ENCODE data around the gene CEBPG.

Gene CEBPG

DNA sequence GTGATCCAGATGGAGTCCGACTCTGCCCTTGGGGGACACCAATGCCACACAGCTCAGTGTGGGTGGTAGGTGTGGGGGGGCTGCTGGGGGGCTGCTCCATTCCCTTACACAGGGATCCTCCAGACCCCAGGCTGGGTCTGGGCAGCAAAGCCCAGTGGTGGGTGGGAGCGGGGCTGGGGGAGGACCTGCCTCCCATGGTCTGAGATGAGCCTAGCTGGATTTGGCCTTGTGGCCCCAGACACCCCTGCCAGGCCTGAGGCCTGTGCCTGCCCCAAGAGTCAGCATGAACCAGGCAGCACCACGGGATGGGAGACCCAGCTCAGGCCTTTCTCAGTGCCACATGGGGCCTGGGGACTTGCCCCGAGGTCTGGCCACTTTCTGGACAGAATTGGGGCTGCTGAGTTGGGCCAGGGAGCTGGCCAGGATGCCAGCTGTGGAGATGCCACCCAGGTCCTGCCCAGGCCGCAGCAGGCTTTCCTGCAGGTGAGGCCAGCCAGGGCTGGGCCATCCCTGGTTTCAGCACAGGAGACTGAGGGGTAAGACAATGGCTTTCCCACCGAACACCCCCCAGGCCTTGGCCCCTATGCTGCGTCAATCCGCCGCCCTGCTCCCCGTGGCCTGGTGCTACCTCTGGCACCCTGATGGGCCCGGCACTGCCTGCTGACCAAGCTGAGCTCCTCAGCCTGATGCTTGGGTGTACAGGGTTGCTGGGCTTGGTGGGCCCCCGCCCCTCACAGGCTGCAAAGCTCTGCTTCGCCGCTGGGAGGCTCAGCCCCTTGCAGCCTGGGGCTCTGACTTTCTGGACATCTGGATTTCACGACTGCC, 24.2 kb downstream of the CEBPG start:
- Histone ChIP-seq H3K4me2 (ENCODE audit: low read depth, low read length) (no peak overlapping the region), H3K9ac (ENCODE audit: low read length) (no peak overlapping the region)
- TF ChIP-seq EZH2phosphoT487 (IDR thresholded peaks at IDR 0.05; ENCODE audit: low read length): no peak

GRCh38 chr19:33398361-33399060, 25.0 kb downstream of the CEBPG start:
- Histone ChIP-seq H2AFZ (ENCODE audit: low read length) (no peak overlapping the region), H3K4me2 (ENCODE audit: low read depth, low read length) (no peak overlapping the region), H3K9me3 (replicated peaks; ENCODE audit: insufficient read depth, low read length) (no peaks in the 10 kb centered on the region), H3K9me2 (replicated peaks; ENCODE audit: insufficient read depth, low read length) (no peaks in the 10 kb centered on the region), H4K20me1 (ENCODE audit: insufficient read depth, low read length) (no peaks in the 10 kb centered on the region), H3K27ac (ENCODE audit: low read length) (no peak overlapping the region), H3K27me3 (replicated peaks; ENCODE audit: insufficient read depth, low read length) (no peaks in the 10 kb centered on the region), H3K79me2 (ENCODE audit: low read length) (no peaks in the 10 kb centered on the region), H3K36me3 (replicated peaks; ENCODE audit: insufficient read depth, low read length) (no peaks in the 10 kb centered on the region), H3K9ac (ENCODE audit: low read length) (no peak overlapping the region), H3K4me3 (ENCODE audit: low read length) (no peak overlapping the region), H3F3A (ENCODE audit: insufficient read depth, low read length) (no peaks in the 10 kb centered on the region), H3K4me1 (ENCODE audit: low read length) (no peaks in the 10 kb centered on the region)
- DNase-seq: no peak
- no peak for TF ChIP-seq EZH2phosphoT487 (IDR thresholded peaks at IDR 0.05; ENCODE audit: low read length)
- TF ChIP-seq CTCF (IDR thresholded peaks at IDR 0.05; ENCODE audit: low read length): no peak

More for the DNA sequence above, 24.2 kb downstream of the CEBPG start:
- no peaks in the 10 kb centered on the region for H3F3A ChIP-seq (ENCODE audit: insufficient read depth, low read length)
- no peaks in the 10 kb centered on the region for H3K9me3 ChIP-seq (replicated peaks; ENCODE audit: insufficient read depth, low read length)
- H3K79me2 ChIP-seq (ENCODE audit: low read length): no peaks in the 10 kb centered on the region
- H3K27ac ChIP-seq (ENCODE audit: low read length): no peak overlapping the region
- no peak overlapping the region for H2AFZ ChIP-seq (ENCODE audit: low read length)
- no peaks in the 10 kb centered on the region for H3K27me3 ChIP-seq (replicated peaks; ENCODE audit: insufficient read depth, low read length)
- DNase-seq: no peak
- no peaks in the 10 kb centered on the region for H3K4me1 ChIP-seq (ENCODE audit: low read length)
- no peaks in the 10 kb centered on the region for H4K20me1 ChIP-seq (ENCODE audit: insufficient read depth, low read length)
- no peaks in the 10 kb centered on the region for H3K9me2 ChIP-seq (replicated peaks; ENCODE audit: insufficient read depth, low read length)
- H3K4me3 ChIP-seq (ENCODE audit: low read length): no peak overlapping the region
- no peaks in the 10 kb centered on the region for H3K36me3 ChIP-seq (replicated peaks; ENCODE audit: insufficient read depth, low read length)

DNA sequence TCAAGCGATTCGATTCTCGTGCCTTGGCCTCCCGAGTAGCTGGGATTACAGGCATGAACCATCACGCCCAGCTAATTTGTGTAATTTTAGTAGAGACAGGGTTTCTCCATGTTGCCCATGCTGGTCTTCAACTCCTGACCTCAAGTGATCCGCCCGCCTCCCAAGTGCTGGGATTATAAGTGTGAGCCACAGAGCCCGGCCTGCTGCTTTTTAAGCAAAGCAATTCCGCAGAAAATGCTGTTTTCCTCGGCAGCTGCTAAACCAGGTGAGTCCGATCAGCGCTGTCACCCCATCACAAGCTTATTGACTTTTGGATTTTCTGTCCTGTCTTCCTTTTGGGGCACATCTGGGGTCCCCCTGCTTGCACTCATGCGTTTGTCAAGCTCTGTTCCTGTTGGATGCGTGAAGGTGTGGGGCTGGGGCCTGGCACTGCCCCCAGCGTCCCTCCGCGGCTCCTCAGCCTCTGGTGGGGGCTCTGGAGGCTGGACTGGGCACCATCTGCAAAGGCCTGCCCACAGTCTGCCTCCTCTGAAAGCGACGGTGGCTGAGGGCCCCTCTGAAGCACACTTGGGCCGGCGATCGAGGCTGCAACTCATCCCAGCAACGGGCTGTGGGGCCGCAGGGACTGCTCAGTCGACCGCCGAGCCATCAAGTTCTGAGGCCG, 25.7 kb downstream of the CEBPG start:
- DNase-seq: no peak
- Histone ChIP-seq H3K4me2 (ENCODE audit: low read depth, low read length) (no peak overlapping the region), H3K4me1 (ENCODE audit: low read length) (no peaks in the 10 kb centered on the region), H2AFZ (ENCODE audit: low read length) (no peak overlapping the region), H4K20me1 (ENCODE audit: insufficient read depth, low read length) (no peaks in the 10 kb centered on the region), H3K9me3 (replicated peaks; ENCODE audit: insufficient read depth, low read length) (no peaks in the 10 kb centered on the region), H3K36me3 (replicated peaks; ENCODE audit: insufficient read depth, low read length) (no peaks in the 10 kb centered on the region), H3K27ac (ENCODE audit: low read length) (no peak overlapping the region), H3K79me2 (ENCODE audit: low read length) (no peaks in the 10 kb centered on the region), H3K9ac (ENCODE audit: low read length) (no peak overlapping the region), H3F3A (ENCODE audit: insufficient read depth, low read length) (no peaks in the 10 kb centered on the region), H3K4me3 (ENCODE audit: low read length) (no peak overlapping the region), H3K27me3 (replicated peaks; ENCODE audit: insufficient read depth, low read length) (no peaks in the 10 kb centered on the region), H3K9me2 (replicated peaks; ENCODE audit: insufficient read depth, low read length) (no peaks in the 10 kb centered on the region)
- TF ChIP-seq EZH2phosphoT487 (IDR thresholded peaks at IDR 0.05; ENCODE audit: low read length) (no peak), EZH2 (optimal IDR thresholded peaks at IDR 0.05; ENCODE audit: low read depth, low read length) (no peak), CTCF (IDR thresholded peaks at IDR 0.05; ENCODE audit: low read length) (no peak)

Data from MM.1S (cell line).